ENCODE measurements around the gene ETFA.

Gene ETFA

DNA sequence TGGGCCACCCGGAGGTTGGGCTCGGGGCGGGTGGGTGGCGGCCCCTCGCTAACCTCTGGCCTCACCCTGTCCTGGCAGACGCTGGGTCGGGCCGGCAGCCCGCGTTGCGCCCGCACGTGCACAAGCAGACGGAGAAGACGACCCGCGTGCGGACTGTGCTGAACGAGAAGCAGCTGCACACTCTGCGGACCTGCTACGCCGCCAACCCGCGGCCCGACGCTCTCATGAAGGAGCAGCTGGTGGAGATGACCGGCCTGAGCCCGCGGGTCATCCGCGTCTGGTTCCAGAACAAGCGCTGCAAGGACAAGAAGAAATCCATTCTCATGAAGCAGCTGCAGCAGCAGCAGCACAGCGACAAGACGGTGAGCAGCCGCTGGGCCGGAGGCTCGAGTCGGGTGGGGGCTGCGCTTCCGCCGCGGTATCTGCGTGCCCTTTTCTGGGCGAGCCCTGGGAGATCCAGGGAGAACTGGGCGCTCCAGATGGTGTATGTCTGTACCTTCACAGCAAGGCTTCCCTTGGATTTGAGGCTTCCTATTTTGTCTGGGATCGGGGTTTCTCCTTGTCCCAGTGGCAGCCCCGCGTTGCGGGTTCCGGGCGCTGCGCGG, 29.0 kb upstream of the ETFA start:
- peak; percentile 37 for DNase-seq

DNA sequence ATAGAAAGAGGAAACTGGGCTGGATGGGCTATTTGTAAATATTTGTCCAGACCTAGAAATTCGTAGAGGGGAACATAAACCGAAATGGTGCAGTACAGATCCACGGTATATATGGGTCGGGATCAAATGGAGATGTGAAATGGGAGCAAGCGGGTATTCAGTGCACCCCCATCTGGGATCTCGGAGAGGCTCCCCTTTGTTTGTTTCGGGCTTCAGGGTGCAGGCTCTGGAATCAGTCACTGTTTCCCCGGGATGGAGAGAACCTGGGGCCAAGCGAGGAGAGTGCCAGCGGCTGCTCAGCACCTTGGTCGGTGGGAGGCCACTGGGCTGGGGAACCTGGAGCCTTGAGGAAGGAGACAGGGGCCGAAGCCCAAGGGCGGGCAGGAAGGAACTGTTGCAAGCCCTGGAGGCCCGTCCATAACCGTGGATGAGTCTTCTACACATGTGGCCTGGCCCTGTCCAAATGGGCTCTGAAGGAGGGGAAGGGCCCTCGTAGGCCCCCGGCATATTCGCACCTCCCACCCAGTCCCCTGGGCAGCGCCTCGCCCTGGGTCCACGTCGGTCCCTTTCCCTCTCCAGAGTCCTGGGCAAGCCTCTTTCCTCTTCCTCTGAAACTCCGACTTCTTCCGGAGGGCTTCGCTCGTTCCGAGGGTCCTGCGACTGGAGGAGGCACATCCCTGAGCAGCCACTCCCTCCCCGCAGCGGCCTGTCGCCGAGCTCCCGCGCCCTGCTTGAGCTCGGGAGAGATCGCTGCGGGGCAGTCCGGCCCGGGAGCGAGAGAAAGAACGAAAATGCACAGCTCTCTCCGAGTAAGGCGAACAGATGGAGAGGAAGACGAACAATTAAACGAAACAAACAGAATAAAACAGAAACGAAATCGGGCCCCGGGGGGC, 28.3 kb upstream of the ETFA start:
- no peak for DNase-seq

GRCh38 chr15:76338486-76339304, 27.4 kb upstream of the ETFA start:
- DNase-seq: no peak

- DNase-seq: no peak
These were observed 26.6 kb upstream of the ETFA start for GRCh38 chr15:76337696-76338485.

DNA sequence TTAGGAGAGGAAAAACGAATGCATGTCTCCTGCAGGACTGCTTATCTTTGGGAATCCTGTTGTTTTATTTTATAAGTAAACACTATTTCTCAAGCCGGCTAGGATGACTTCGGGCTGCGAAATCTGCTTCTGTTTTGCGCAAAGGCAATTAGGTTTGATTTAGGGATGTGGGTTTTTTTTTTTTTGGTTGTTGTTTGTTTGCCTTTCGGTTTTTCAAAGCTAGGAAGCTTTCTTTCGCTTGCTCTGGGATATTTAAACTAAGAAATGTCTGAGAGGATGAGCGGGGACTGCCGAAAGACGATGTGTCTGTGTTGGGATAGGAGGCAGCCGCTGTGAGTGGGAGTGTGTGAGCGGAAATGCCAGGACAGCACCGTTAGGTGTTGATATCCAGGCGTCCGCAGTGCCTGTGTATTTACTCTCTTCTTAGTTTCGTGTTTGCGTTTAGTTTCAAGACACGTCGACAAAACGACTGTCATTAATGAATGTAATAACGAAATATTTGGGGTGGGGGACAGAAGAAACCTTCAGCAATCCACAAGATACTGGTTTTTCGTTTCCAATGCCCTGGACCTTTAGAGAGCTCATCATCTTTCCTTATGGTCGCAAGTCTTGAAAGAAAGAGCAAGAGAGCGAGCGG, 25.9 kb upstream of the ETFA start:
- peak; percentile 49 for DNase-seq

DNA sequence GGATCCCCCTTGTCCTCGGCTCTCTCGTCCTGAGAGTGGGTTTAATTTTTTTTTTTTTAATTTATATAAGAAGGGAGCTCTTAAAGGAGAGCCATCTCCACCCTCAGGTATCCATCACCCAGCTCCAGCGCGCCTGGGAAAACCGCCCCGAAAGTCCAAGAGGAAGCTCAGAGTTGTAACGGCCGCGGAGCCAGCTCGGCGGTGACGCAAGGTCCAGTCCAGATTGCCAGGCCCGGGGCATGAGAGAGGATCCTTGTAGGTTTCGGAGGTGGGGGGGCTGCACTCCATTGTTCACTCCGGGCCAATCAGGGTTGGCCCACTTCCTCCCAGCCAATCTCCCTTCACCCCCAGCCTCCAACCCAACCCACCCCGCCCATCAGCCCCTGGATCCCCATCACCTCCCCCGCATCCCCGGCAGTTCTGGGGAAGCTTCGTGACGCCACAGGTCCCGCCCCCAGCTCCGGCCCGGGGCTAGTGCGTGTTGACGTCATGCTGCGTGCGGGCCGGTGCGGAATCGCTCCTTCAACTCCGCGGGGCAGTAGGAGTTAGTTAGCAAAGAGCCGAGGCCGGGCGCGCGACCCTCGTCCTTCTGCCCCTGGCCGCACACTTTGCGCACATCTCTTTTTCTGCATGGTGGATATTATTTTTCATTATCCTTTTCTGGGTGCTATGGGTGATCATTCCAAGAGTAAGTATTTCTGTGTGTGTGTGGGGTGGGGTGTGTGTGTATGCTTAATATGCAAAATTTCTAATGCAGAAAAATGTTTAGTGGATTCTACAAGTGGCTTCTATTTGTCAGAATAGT, 25.2 kb upstream of the ETFA start, which contains the start of gene ISL2:
Gene ISL2 (plus strand): TSS at position 520 of the 805 bp plus-strand sequence. CDS start 111 bp downstream, at position 631.
- DNase-seq: peak; percentile 92

DNA sequence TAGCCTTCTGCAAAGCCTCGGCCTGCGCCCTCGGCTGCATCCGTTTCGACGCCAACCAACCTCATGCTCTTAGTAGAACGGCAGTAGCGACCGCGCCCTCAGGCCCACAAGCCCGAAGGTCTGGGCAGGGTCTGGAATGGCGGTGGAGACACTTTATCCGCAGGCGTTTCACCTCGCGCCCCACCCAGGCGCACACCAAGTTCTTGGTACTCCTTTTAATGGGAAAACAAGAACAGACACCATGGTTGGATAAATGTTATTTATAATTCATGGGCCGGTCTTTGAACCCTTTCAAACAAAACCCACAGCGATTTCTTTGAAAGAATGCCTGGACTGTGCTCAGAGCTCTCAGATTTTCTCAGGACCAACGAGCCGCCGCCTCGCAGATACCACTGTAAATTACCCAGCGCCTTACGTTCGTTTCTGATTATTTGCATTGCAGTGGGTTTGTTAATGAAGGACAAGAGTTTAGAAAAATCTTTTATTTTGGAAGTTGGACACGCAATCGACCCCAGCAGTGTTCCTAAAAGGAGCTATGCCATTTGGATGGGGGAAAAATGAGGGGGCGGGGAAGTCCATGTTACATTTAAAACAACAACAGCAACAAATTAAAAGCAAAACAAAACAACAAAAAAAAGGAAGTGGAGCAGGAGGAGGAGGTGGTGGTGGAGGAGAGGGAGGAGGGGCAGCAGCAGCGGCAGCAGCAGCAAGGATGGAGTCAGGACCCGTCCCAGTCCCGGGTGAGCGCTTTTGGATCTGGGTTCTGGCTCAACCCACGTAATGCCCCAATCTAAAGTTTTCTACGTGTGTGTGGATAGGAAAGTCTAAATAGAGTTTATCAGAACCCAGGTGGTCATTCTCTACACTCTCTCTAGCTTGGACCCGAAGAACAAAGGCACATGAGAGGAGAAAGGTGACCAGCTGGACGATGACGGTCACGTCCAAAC, 24.3 kb upstream of the ETFA start:
- no peak for DNase-seq

GRCh38 chr15:76334438-76335306, 23.4 kb upstream of the ETFA start:
- DNase-seq: no peak

GRCh38 chr15:76333720-76334437, 22.6 kb upstream of the ETFA start:
- no peak for DNase-seq

DNA sequence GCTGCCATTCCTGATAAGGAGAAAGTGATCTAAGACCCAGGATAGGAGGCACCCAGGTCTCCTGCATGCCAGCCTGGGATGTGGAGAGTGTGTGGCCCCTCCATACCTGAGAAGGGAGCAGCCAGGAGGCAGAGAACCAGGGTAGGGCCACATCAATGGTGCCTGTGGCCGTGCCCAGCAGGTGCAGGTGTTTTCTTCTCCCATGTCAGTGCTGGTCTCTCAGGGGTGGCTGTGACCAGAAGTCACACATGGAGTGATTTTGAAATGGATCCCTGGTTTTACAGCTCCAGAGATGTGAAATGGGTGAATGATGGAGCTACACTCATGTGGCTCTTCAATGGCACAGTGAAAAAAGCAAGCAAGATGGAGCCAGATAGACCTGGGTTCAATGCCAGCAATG, 22.0 kb upstream of the ETFA start:
- no peak for DNase-seq

GRCh38 chr15:76332796-76333195, 21.5 kb upstream of the ETFA start:
- no peak for DNase-seq

GRCh38 chr15:76330080-76330680, 18.9 kb upstream of the ETFA start:
- no peak for DNase-seq

GRCh38 chr15:76328958-76329357, 17.7 kb upstream of the ETFA start:
- no peak for DNase-seq

DNA sequence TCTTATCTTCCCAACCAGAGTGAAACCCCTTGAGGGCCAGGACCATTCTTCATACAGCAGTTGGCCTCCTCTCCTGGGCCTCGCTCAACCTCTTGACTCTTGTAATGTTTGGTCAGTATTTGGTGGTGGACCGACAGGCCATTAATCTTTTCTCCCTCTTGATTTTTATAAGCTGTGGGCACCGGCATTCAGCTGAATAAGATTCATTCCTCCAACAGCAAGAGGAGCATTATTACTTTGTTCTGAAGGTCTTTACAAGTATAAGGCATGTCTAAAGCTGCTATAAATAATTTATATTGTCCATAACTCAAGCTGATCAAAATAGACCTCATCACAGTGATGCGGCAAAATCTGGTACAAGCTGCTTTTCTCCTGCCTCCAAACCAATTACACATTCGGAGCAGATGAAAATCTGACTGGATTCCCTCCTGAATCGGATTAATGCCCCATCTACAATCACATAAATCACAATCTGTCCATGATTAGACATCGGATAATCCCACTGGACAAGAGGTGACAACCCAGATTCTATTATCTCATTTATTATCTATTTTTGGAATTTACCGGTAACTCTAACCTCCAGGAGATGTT, 16.9 kb upstream of the ETFA start:
- no peak for DNase-seq

- no peak for DNase-seq
These were observed 16.2 kb upstream of the ETFA start for GRCh38 chr15:76327191-76328105.

- DNase-seq: no peak
These were observed 14.4 kb upstream of the ETFA start for GRCh38 chr15:76325704-76326103.

All from activated CD4-positive, alpha-beta T cell treated with anti-CD3 and anti-CD28 coated beads, Interleukin-10, Interleukin-2, amounts not matched to agents 100 ng/mL and 50 ng/mL, durations not matched to agents 16 hours and 8 hours (primary cell).